BLaER1 treated with 17β-estradiol and CSF1 and Interleukin-3, amounts not matched to agents 10 nM and 100 nM (cell line): ENCODE data around the gene LFNG.
"Not testable (repeated sequence)": the region's sequence is repeated elsewhere in the genome, so short reads cannot be mapped to it uniquely, and the experiment has no call there.

Source experiments
- H3K27ac ChIP-seq, 11 experiments: shearing (Covaris generic); formaldehyde crosslinking; 2 replicates each; pipeline ENCODE4 v1.8.1; 2022
- H3K27me3 ChIP-seq, 11 experiments: shearing (Covaris generic); formaldehyde crosslinking; 2 replicates each; pipeline ENCODE4 v1.8.1; 2022
- H3K36me3 ChIP-seq, 11 experiments: shearing (Covaris generic); formaldehyde crosslinking; 2 replicates each; pipeline ENCODE4 v1.8.1; 2022
- H3K4me1 ChIP-seq, 10 experiments: shearing (Covaris generic); formaldehyde crosslinking; 2 replicates each; pipeline ENCODE4 v1.8.1; 2022
- H3K4me2 ChIP-seq, 11 experiments: shearing (Covaris generic); formaldehyde crosslinking; 2 replicates each; pipeline ENCODE4 v1.8.1; 2022
- H3K4me3 ChIP-seq, 10 experiments: shearing (Covaris generic); formaldehyde crosslinking; 2 replicates each; pipeline ENCODE4 v1.8.1; 2022
- H3K9ac ChIP-seq, 11 experiments: shearing (Covaris generic); formaldehyde crosslinking; 2 replicates each; pipeline ENCODE4 v1.8.1; 2022
- H3K9me3 ChIP-seq, 11 experiments: shearing (Covaris generic); formaldehyde crosslinking; replicated peaks in 1 of 11; 2 replicates each; pipeline ENCODE4 v1.8.1; 2022
- H4K20me1 ChIP-seq, 11 experiments: shearing (Covaris generic); formaldehyde crosslinking; 2 replicates each; pipeline ENCODE4 v1.8.1; 2022
- Cebpa-rat ChIP-seq, 11 experiments: shearing (Covaris generic); IDR thresholded peaks; 2 replicates each; pipeline ENCODE4 v1.8.1; 2022

Gene LFNG

GRCh38 chr7:2529161-2530070, 9.8 kb downstream of the LFNG start:
- peak overlapping the region; percentile 73 to 98 (median 92) for H3K27ac ChIP-seq
- H3K36me3 ChIP-seq = peaks cover 20 to 40% (median 30%) of the 10 kb centered on the region in 11 experiments
- H3K27me3 ChIP-seq = no peaks in the 10 kb centered on the region
- peak overlapping the region; percentile 85 to 100 (median 97) for H3K4me2 ChIP-seq
- TF ChIP-seq Cebpa-rat (IDR thresholded peaks at IDR 0.05) = no peak
- peaks cover 0 to 59% (median 42%) of the 10 kb centered on the region in 11 experiments; a peak in 19 of 22 replicates for H4K20me1 ChIP-seq
- H3K4me3 ChIP-seq = peak overlapping the region in 9 of 10 experiments; percentile 30 to 63 (median 49); a peak in 16 of 20 replicates
- H3K4me1 ChIP-seq = peaks cover 67 to 80% (median 72%) of the 10 kb centered on the region in 10 experiments
- no peaks in the 10 kb centered on the region for H3K9me3 ChIP-seq
- peak overlapping the region; percentile 73 to 90 (median 82) for H3K9ac ChIP-seq

GRCh38 chr7:2530071-2530987, 10.8 kb downstream of the LFNG start:
- Histone ChIP-seq H3K36me3 (peaks cover 19 to 31% (median 24%) of the 10 kb centered on the region in 11 experiments), H3K27me3 (no peaks in the 10 kb centered on the region), H4K20me1 (peaks cover 0 to 50% (median 33%) of the 10 kb centered on the region in 11 experiments; a peak in 18 of 22 replicates), H3K4me3 (peak overlapping the region in 9 of 10 experiments; percentile 14 to 63 (median 43); a peak in 13 of 20 replicates), H3K4me2 (peak overlapping the region; percentile 85 to 100 (median 97)), H3K9ac (peak overlapping the region; percentile 73 to 90 (median 82)), H3K9me3 (no peaks in the 10 kb centered on the region), H3K4me1 (peaks cover 58 to 71% (median 63%) of the 10 kb centered on the region in 10 experiments), H3K27ac (peak overlapping the region; percentile 73 to 98 (median 92))
- TF ChIP-seq Cebpa-rat (IDR thresholded peaks at IDR 0.05) = no peak

- not testable (repeated sequence) for H3K9me3 ChIP-seq, H3K27me3 ChIP-seq
- Histone ChIP-seq H3K27ac (peak overlapping the region; percentile 73 to 98 (median 92); a peak in 21 of 22 replicates), H3K9ac (peak overlapping the region; percentile 73 to 90 (median 82); a peak in 21 of 22 replicates), H3K4me3 (peak overlapping the region in 6 of 10 experiments; percentile 14 to 63 (median 30); a peak in 8 of 20 replicates), H3K36me3 (peaks cover 14 to 23% (median 16%) of the 10 kb centered on the region in 11 experiments), H3K4me1 (peaks cover 50 to 62% (median 55%) of the 10 kb centered on the region in 10 experiments), H4K20me1 (peaks cover 0 to 42% (median 24%) of the 10 kb centered on the region in 11 experiments; a peak in 16 of 22 replicates), H3K4me2 (peak overlapping the region; percentile 85 to 100 (median 97))
These were observed 11.6 kb downstream of the LFNG start for GRCh38 chr7:2530994-2531795.

GRCh38 chr7:2531796-2532110, 12.2 kb downstream of the LFNG start:
- not testable (repeated sequence) for H3K4me3 ChIP-seq, H3K9me3 ChIP-seq, H3K9ac ChIP-seq, H3K27me3 ChIP-seq
- Histone ChIP-seq H3K36me3 (peaks cover 8 to 17% (median 10%) of the 10 kb centered on the region in 11 experiments), H3K4me1 (peaks cover 44 to 56% (median 49%) of the 10 kb centered on the region in 10 experiments), H4K20me1 (peaks cover 0 to 36% (median 19%) of the 10 kb centered on the region in 11 experiments; a peak in 16 of 22 replicates), H3K4me2 (peak overlapping the region in 5 of 11 experiments; percentile 85 to 100 (median 97); a peak in 8 of 22 replicates), H3K27ac (peak overlapping the region in 4 of 11 experiments; percentile 92 to 97 (median 94); a peak in 5 of 22 replicates)

GRCh38 chr7:2532199-2532772, 12.7 kb downstream of the LFNG start:
- not testable (repeated sequence) for H3K27me3 ChIP-seq
- peaks cover 39 to 51% (median 44%) of the 10 kb centered on the region in 10 experiments for H3K4me1 ChIP-seq

GRCh38 chr7:2532816-2533215, 13.2 kb downstream of the LFNG start:
- Histone ChIP-seq H3K4me1 (peaks cover 33 to 46% (median 38%) of the 10 kb centered on the region in 10 experiments), H4K20me1 (peaks cover 0 to 25% (median 10%) of the 10 kb centered on the region in 11 experiments; a peak in 14 of 22 replicates)
- H3K9me3 ChIP-seq = not testable (repeated sequence)

More at GRCh38 chr7:2532199-2532772, 12.7 kb downstream of the LFNG start:
- H3K4me3 ChIP-seq, H3K9me3 ChIP-seq, H3K9ac ChIP-seq: not testable (repeated sequence)
- peak overlapping the region in 3 of 11 experiments; percentile 97 to 100 (median 100); a peak in 2 of 22 replicates for H3K4me2 ChIP-seq
- peaks cover 0 to 31% (median 13%) of the 10 kb centered on the region in 11 experiments; a peak in 15 of 22 replicates for H4K20me1 ChIP-seq
- peak overlapping the region in 2 of 11 experiments; percentile 8 to 97; a peak in 2 of 22 replicates for H3K27ac ChIP-seq
- H3K36me3 ChIP-seq = peaks cover 3 to 12% (median 5%) of the 10 kb centered on the region in 11 experiments

GRCh38 chr7:2533566-2533965, 14.0 kb downstream of the LFNG start:
- not testable (repeated sequence) for H3K4me3 ChIP-seq, H3K9ac ChIP-seq, H3K9me3 ChIP-seq, H3K27ac ChIP-seq, H3K4me2 ChIP-seq, H3K27me3 ChIP-seq
- peaks cover 26 to 38% (median 31%) of the 10 kb centered on the region in 10 experiments for H3K4me1 ChIP-seq
- H4K20me1 ChIP-seq = peaks cover 0 to 21% (median 12%) of the 10 kb centered on the region in 11 experiments; a peak in 13 of 22 replicates
- peaks cover 8 to 14% (median 10%) of the 10 kb centered on the region in 11 experiments; a peak in 21 of 22 replicates for H3K36me3 ChIP-seq

More at GRCh38 chr7:2532816-2533215, 13.2 kb downstream of the LFNG start:
- H3K27ac ChIP-seq, H3K9ac ChIP-seq, H3K27me3 ChIP-seq, H3K4me2 ChIP-seq, H3K4me3 ChIP-seq: not testable (repeated sequence)
- H3K36me3 ChIP-seq = peaks cover under 1 to 12% (median 3%) of the 10 kb centered on the region in 11 experiments; a peak in 20 of 22 replicates

GRCh38 chr7:2534214-2534613, 14.6 kb downstream of the LFNG start:
- H3K27me3 ChIP-seq, H3K4me3 ChIP-seq, H3K27ac ChIP-seq, H3K4me2 ChIP-seq, H3K9me3 ChIP-seq, H3K9ac ChIP-seq: not testable (repeated sequence)
- Histone ChIP-seq H4K20me1 (peaks cover 0 to 21% (median 8%) of the 10 kb centered on the region in 11 experiments; a peak in 7 of 22 replicates), H3K36me3 (peaks cover 15 to 18% (median 17%) of the 10 kb centered on the region in 11 experiments), H3K4me1 (peaks cover 20 to 32% (median 25%) of the 10 kb centered on the region in 10 experiments)

- not testable (repeated sequence) for H3K4me2 ChIP-seq, H3K9ac ChIP-seq, H3K9me3 ChIP-seq, H3K27ac ChIP-seq, H3K27me3 ChIP-seq, H3K4me3 ChIP-seq
- Histone ChIP-seq H4K20me1 (peaks cover 0 to 25% (median 8%) of the 10 kb centered on the region in 11 experiments; a peak in 7 of 22 replicates), H3K36me3 (peaks cover 29 to 35% (median 33%) of the 10 kb centered on the region in 11 experiments), H3K4me1 (peaks cover 2 to 14% (median 9%) of the 10 kb centered on the region in 10 experiments)
These were observed 16.5 kb downstream of the LFNG start for GRCh38 chr7:2535872-2536627.
